Stromal cell of bone marrow (primary cell): ENCODE results near the gene ADAM12.
A peak's percentile ranks its signal among the peaks of the same experiment; 100 is the strongest.
"Not testable (repeated sequence)": the region's sequence is repeated elsewhere in the genome, so short reads cannot be mapped to it uniquely, and the experiment has no call there.

Source experiments
- DNase-seq: peaks from one replicate; pipeline ENCODE4 v3.0.0-alpha.2; 2012; ENCODE audit warnings: low read depth

The ADAM12 gene

DNA sequence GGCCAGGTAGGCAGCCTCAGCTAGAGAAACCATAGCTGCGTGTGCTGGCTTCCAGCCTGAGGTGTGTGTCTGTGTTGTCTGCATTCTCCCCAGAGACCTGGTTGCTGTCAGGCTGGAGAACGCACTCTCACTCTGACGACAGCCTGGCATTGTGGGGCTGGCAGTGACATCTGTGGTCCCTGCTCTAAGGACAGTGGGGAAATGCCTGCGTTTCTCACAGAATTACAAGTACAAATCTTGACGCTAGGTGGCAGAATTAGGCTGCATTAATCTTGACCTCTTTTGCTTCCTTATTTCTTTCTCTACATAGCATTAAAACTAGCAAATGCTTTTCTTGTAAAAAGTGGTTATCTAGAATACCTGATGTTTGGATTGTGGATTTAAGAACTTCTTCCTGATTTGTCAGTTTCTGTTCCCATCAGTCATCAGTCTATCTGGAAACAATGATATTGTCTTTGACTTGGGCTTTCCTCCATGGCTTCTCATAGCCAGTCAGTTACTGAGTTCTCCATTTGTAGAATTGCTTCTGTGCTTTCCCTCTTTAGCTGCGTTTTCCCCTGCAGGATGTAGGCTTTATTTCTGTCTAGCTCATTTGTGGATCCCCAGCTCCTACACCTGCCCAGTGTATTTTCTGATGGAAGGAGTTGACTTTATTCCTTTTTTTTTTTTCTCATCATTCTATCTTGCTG lies 405.9 kb downstream of the ADAM12 start:
- peak; percentile 56 for DNase-seq

DNA sequence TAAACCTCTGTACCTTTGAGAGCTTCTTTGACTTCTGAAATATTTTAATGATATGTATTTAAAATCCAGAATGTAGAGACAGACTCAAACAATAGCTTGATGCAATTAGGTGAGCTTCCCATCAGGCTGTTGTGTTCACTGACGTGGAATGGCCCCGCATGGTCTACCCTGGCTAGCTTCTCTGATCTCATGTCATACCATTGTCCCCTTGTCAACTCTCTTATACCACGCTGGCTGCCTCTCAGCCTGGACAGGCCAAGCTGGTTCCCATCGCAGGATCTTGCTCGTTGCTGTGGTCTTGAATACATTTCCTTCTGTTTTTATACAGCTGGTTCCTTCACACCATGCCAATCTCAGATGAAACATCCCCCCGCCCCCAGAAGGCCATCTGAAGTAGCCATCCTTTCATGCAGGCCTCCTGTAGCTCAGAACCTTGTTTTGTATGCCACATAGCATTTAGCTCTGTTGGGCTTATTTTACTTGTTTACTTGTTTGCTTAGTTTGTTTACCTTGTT lies 407.7 kb downstream of the ADAM12 start:
- no peak for DNase-seq

DNA sequence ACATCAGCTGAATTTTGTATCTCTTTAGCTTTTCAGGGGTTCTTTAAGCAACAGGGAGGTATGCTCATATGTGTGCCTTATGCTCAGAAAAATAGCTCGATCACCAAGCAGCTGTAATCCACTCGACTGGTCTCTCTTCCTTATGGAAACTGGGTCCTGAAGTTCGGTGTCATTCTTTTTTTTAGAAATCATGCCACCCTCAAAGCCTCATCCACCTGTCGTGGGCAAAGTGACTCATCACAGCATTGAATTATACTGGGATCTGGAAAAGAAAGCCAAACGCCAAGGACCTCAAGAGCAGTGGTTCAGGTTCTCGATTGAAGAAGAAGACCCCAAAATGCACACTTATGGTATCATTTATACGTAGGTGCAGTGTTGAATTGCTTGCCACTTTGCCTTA lies 408.3 kb downstream of the ADAM12 start:
- DNase-seq = no peak

DNA sequence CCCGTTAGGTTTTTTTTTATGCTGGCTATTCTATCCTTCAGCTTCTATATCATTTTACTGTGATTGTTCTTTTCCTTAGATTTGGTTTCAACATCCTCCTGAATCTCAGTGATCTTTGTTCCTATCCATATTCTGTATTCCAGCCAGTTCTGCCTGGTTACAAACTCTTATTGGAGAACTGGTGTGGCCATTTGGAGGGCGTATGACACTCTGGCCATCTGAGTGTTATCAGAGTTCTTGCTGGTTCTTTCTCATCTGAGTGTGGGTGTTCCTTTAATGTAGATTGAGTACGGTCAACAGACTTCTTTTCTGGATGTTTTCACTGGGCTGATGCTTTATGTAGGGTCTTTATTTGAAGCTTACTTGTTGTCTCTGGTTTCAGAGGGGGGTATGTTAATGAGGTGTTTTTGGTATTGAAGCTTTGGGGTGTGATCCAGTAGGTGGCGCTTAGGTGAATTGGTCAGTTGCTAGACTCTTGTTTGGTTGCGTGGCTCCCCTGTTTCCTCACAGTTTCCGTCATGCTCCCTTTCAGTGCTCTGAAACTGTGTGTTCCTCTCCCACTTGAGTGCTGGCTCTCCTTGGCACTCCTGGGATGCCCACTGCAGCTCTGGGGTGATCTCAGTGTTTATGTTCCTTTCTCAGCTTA lies 411.2 kb downstream of the ADAM12 start:
- DNase-seq = no peak

DNA sequence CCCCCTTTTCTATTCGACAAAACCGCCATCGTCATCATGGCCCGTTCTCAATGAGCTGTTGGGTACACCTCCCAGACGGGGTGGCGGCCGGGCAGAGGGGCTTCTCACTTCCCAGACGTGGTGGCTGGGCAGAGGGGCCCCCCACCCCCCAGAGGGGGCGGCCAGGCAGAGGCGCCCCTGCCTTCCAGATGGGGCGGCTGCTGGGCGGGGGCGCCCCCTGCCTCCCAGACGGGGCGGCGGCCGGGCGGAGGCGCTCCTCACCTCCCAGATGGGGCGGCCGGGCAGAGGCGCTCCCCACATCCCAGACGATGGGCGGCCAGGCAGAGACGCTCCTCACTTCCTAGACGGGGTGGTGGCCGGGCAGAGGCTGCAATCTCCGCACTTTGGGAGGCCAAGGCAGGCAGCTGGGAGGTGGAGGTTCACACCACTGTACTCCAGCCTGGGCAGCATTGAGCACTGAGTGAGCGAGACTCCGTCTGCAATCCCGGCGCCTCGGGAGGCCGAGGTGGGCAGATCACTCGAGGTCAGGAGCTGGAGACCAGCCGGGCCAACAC lies 418.1 kb downstream of the ADAM12 start:
- DNase-seq = not testable (repeated sequence)

DNA sequence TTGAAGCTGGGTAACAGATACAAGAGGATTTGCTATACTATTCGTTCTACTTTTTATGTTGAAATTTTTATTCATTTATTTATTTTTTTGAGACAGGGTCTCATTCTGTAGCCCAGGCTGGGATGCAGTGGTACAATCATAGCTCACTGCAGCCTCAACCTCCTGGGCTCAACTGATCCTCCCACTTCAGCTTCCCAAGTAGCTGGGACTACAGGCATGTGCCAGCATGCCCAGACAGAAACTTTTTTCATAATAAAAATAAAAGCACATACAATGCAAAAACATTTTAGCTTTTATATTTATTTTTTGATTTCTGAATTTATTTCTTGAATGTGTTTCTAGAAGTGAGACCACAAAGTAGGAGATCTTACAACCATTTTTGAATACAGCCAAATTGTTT lies 420.7 kb downstream of the ADAM12 start:
- no peak for DNase-seq

DNA sequence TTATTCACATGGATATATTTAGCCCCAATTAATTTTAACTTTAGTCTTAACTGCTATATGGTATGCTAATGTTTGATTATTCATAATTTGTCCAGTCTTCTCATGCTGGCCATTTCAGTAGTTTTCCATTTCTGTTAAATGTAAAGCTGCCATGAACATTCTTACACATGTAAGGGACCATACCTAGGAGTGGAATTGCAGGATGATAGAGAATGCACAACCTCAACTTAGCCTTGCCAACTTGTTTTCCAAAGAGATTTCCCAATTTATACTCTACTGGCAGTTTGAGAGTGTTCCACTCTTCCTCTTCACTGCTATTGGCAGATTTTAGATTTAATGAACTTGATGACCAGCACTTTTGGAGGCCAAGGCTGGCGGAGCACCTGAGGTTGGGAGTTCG lies 423.7 kb downstream of the ADAM12 start:
- no peak for DNase-seq
